PFSK-1 (cell line): Measurements from ENCODE around the gene CAMKMT.

Experiments used
- FOXP2 ChIP-seq: optimal IDR thresholded peaks from 2 replicates; pipeline ENCODE3; 2011; ENCODE audit warnings: borderline replicate concordance, control low read depth, inconsistent platforms; ENCODE audit not compliant: insufficient read depth; ENCODE audit errors: extremely low read length, extremely low read depth
- POLR2AphosphoS5 ChIP-seq: IDR thresholded peaks from 2 replicates; pipeline ENCODE4 v1.6.1; 2012; ENCODE audit warnings: low read depth, mild to moderate bottlenecking, control low read depth, low read length, moderate library complexity
- SIN3A ChIP-seq: IDR thresholded peaks from 2 replicates; pipeline ENCODE4 v1.6.1; 2012; ENCODE audit warnings: mild to moderate bottlenecking, low read length, moderate library complexity, borderline replicate concordance; ENCODE audit not compliant: insufficient read depth
- TAF1 ChIP-seq: IDR thresholded peaks from 2 replicates; pipeline ENCODE4 v1.6.1; 2012; ENCODE audit warnings: low read length, control low read depth, borderline replicate concordance; ENCODE audit not compliant: insufficient read depth
- TF ChIP-seq, protein P1 (sequence below), 2 experiments: IDR thresholded peaks; 2 replicates each; pipeline versions ENCODE4 v1.6.1 to v1.8.0; 2011 to 2012; ENCODE audit warnings: low read depth in 2 of 2, low read length in 2 of 2, control low read depth in 1 of 2, inconsistent platforms in 1 of 2, mild to moderate bottlenecking in 1 of 2, moderate library complexity in 1 of 2; ENCODE audit not compliant: insufficient read depth in 1 of 2

GRCh38 chr2:44691174-44691785, 329.5 kb downstream of the CAMKMT start:
- TF ChIP-seq POLR2AphosphoS5 (no peak), SIN3A (no peak), TAF1 (no peak), FOXP2 (no peak)
- TF ChIP-seq, protein P1, sequence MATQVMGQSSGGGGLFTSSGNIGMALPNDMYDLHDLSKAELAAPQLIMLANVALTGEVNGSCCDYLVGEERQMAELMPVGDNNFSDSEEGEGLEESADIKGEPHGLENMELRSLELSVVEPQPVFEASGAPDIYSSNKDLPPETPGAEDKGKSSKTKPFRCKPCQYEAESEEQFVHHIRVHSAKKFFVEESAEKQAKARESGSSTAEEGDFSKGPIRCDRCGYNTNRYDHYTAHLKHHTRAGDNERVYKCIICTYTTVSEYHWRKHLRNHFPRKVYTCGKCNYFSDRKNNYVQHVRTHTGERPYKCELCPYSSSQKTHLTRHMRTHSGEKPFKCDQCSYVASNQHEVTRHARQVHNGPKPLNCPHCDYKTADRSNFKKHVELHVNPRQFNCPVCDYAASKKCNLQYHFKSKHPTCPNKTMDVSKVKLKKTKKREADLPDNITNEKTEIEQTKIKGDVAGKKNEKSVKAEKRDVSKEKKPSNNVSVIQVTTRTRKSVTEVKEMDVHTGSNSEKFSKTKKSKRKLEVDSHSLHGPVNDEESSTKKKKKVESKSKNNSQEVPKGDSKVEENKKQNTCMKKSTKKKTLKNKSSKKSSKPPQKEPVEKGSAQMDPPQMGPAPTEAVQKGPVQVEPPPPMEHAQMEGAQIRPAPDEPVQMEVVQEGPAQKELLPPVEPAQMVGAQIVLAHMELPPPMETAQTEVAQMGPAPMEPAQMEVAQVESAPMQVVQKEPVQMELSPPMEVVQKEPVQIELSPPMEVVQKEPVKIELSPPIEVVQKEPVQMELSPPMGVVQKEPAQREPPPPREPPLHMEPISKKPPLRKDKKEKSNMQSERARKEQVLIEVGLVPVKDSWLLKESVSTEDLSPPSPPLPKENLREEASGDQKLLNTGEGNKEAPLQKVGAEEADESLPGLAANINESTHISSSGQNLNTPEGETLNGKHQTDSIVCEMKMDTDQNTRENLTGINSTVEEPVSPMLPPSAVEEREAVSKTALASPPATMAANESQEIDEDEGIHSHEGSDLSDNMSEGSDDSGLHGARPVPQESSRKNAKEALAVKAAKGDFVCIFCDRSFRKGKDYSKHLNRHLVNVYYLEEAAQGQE (IDR thresholded peaks at IDR 0.05; ENCODE audit: insufficient read depth in 1 of 2, low read depth in 2 of 2, low read length in 2 of 2) = no peak
